Stomach smooth muscle (tissue), 2 donors: Measurements from ENCODE around the gene PLCB1.
A peak's percentile ranks its signal among the peaks of the same experiment; 100 is the strongest.

ENCODE experiments used
- H3K27ac ChIP-seq: one replicate; pipeline ENCODE4 v1.7.0; 2013; ENCODE audit warnings: mild to moderate bottlenecking, low read length, inconsistent platforms
- H3K27me3 ChIP-seq, 2 donors: one replicate each; pipeline ENCODE4 v1.7.0; 2013; ENCODE audit warnings: low read length in 2 of 2; ENCODE audit not compliant: insufficient read depth in 2 of 2, control insufficient read depth in 1 of 2
- H3K36me3 ChIP-seq, 2 donors: one replicate each; pipeline ENCODE4 v1.7.0; 2013; ENCODE audit warnings: low read length in 2 of 2; ENCODE audit not compliant: control insufficient read depth in 2 of 2, insufficient read depth in 2 of 2
- H3K4me1 ChIP-seq: one replicate; pipeline ENCODE4 v1.7.0; 2013; ENCODE audit warnings: low read length; ENCODE audit not compliant: control insufficient read depth, insufficient read depth
- H3K4me3 ChIP-seq, 2 donors: one replicate each; pipeline ENCODE4 v1.7.0; 2013; ENCODE audit warnings: low read length in 2 of 2
- H3K9ac ChIP-seq, 2 donors: one replicate each; pipeline ENCODE4 v1.7.0; 2013; ENCODE audit warnings: low read length in 2 of 2, mild to moderate bottlenecking in 1 of 2
- H3K9me3 ChIP-seq, 2 donors: one replicate each; pipeline ENCODE4 v1.7.0; 2013; ENCODE audit warnings: low read length in 2 of 2; ENCODE audit not compliant: control insufficient read depth in 2 of 2
- donor health status: healthy.
- donor health status: Pancreatic carcinoma.

PLCB1 gene

GRCh38 chr20:8129211-8129976, 2.7 kb upstream of the PLCB1 start:
- no peaks in the 10 kb centered on the region for H3K36me3 ChIP-seq
- H3K9ac ChIP-seq, result no peak overlapping the region
- H3K27ac ChIP-seq, result peak overlapping the region; percentile 81
- peaks cover 26% of the 10 kb centered on the region for H3K4me1 ChIP-seq
- no peaks in the 10 kb centered on the region for H3K27me3 ChIP-seq
- peak overlapping the region in 1 of 2 donors; percentile 9 for H3K4me3 ChIP-seq
- H3K9me3 ChIP-seq, result no peaks in the 10 kb centered on the region

- Histone ChIP-seq H3K4me1 (peaks cover 26% of the 10 kb centered on the region), H3K4me3 (peak overlapping the region; percentile 74 to 91), H3K9me3 (no peaks in the 10 kb centered on the region), H3K27me3 (no peaks in the 10 kb centered on the region), H3K27ac (peak overlapping the region; percentile 81), H3K9ac (peak overlapping the region in 1 of 2 donors; percentile 61), H3K36me3 (no peaks in the 10 kb centered on the region)
These were observed 1.1 kb upstream of the PLCB1 start for GRCh38 chr20:8130840-8131526.

GRCh38 chr20:8132484-8133309, 631 bp downstream of the PLCB1 start:
- Histone ChIP-seq H3K4me1 (peaks cover 20% of the 10 kb centered on the region), H3K27ac (peak overlapping the region; percentile 60), H3K9me3 (no peaks in the 10 kb centered on the region), H3K4me3 (peak overlapping the region; percentile 90 to 91), H3K36me3 (no peaks in the 10 kb centered on the region), H3K9ac (peak overlapping the region; percentile 71 to 80), H3K27me3 (no peaks in the 10 kb centered on the region)

GRCh38 chr20:8133310-8133768, 1.3 kb downstream of the PLCB1 start:
- Histone ChIP-seq H3K27ac (peak overlapping the region; percentile 60), H3K27me3 (no peaks in the 10 kb centered on the region), H3K36me3 (no peaks in the 10 kb centered on the region), H3K9ac (peak overlapping the region; percentile 71 to 80), H3K4me1 (peaks cover 20% of the 10 kb centered on the region), H3K9me3 (no peaks in the 10 kb centered on the region), H3K4me3 (peak overlapping the region; percentile 90 to 91)

DNA sequence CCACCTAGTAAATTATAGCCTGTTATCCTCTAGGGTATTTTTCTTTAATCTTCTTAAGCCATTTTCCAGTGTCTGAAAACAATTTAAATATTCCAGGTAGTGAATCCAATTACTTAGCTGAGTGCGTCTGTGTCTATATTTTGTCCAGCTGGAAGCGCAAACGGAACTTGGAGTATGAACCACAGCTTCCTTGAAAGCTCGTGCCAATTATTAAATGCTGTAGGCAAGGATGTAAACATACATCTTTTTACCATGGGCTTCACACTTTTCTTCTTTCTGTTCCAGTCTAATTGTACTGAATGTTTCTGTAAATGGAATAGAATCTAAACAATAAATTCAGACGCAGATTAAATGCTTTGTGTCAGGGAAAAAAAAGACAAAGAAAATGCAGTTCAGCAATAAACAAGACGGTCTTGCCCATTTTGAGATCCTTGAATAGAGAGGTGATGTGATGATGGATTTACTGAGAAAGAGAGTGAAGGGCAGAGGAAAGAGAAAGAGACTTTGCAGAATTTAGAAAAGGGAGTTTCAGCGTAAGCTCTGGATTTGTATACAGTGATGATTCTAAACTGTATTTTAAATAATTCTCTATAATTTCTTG, 1.9 kb downstream of the PLCB1 start:
- Histone ChIP-seq H3K4me3 (peak overlapping the region; percentile 90 to 91), H3K9ac (peak overlapping the region; percentile 71 to 80), H3K27me3 (no peaks in the 10 kb centered on the region), H3K27ac (peak overlapping the region; percentile 60), H3K4me1 (peaks cover 16% of the 10 kb centered on the region), H3K36me3 (no peaks in the 10 kb centered on the region), H3K9me3 (no peaks in the 10 kb centered on the region)

- H3K9ac ChIP-seq, result no peak overlapping the region
- no peaks in the 10 kb centered on the region for H3K9me3 ChIP-seq
- H3K27me3 ChIP-seq, result no peaks in the 10 kb centered on the region
- H3K36me3 ChIP-seq, result no peaks in the 10 kb centered on the region
- no peak overlapping the region for H3K4me3 ChIP-seq
- no peak overlapping the region for H3K27ac ChIP-seq
- no peaks in the 10 kb centered on the region for H3K4me1 ChIP-seq
These were observed 7.8 kb downstream of the PLCB1 start for GRCh38 chr20:8139899-8140298.

GRCh38 chr20:8143474-8143873, 11.4 kb downstream of the PLCB1 start:
- Histone ChIP-seq H3K27ac (no peak overlapping the region), H3K27me3 (no peaks in the 10 kb centered on the region), H3K36me3 (no peaks in the 10 kb centered on the region), H3K9ac (no peak overlapping the region), H3K9me3 (no peaks in the 10 kb centered on the region), H3K4me3 (no peak overlapping the region), H3K4me1 (peaks cover 4% of the 10 kb centered on the region)

DNA sequence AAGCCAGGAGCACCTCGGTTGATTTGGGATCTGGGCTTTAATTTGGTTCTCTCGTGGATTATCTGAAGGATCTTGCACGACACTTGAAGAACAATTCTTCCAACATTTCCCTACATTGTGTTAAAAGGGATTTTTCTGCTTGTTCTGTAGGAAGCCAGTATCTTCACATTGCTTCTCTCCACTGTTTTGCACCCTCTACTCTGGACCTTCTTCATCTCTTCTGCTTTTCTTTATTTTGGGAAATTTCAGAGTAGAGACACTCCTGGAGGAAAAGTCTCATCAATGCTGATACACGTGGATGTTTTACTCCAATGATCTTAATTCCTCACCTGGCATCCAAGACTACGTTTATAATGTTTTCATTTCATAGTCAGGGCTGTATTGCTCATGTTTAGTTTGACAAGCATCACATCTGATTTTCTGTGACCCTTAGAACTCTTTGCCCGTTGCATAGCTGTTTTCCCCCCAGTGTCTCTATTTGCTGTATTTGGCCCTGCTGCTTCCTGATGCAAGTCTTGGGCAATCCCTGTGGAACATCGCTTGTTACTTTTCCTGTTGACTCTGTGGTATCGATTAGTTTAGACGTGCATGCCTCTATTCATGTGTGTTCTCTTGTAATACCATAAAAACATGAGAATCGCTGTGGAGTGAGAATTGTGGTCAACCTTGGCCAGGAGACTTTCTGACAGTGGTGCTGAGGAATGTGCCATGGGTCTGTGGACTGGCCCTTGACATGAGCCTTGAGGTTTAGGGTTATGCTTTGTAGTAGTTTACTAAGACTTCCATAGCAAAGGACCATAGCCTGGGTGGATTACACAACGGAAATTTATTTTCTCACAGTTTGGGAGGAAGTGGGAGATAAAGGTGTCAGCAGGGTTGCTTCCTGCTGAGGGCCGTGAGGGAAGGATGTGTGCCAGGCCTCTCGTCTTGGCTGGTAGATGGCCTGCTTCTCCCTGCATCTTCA, 12.5 kb downstream of the PLCB1 start:
- Histone ChIP-seq H3K27me3 (no peaks in the 10 kb centered on the region), H3K4me1 (peaks cover 8% of the 10 kb centered on the region), H3K4me3 (no peak overlapping the region), H3K27ac (no peak overlapping the region), H3K9ac (no peak overlapping the region), H3K9me3 (no peaks in the 10 kb centered on the region), H3K36me3 (no peaks in the 10 kb centered on the region)

DNA sequence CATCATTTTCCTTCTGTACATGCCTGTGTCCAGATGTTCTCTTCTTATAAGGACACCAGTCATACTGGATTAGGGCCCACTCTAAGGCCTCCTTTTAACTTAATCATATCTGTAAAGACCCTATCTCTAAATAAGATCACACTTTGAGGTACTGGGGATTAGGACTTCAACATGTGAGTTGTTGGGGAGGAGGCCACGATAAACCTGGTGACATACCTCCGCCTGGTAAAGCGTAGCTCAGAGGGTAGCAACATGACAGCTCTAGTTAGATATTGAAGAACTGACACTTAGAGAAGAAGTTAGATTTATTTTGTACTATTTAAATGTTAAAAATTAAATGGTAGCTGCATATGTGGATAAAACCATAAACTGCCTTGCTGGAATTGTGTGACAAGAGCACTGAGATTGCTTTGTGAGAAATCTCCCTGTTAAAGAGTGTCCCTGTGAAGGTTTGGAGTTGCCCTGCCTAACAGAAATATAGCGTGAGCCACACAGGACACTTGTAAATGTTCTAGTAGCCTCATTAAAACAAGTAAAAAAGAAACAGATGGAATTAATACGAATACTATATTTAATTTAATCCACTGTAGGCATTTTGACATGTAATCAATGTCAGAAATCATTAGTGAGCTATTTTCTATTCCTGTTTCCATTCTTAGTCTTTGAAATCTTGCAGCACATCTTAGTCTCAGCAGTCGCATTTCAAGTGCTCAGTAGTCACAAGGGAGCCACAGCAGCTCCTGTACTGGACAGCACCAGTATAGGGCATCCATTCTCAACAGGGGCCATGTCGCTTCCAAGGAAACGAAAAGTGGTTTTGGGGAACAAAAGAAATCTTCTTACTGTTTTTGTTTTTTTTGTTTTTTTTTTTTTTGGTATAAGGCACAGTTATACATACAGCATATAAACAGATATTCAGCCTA, 13.4 kb downstream of the PLCB1 start:
- Histone ChIP-seq H3K4me1 (peaks cover 8% of the 10 kb centered on the region), H3K27me3 (no peaks in the 10 kb centered on the region), H3K36me3 (no peaks in the 10 kb centered on the region), H3K4me3 (no peak overlapping the region), H3K9me3 (no peaks in the 10 kb centered on the region), H3K9ac (no peak overlapping the region), H3K27ac (no peak overlapping the region)
